ENCODE data around the gene MAD2L2.
A peak's percentile ranks its signal among the peaks of the same experiment; 100 is the strongest.

MAD2L2 gene

GRCh38 chr1:11714831-11715575, 34.1 kb upstream of the MAD2L2 start:
- no peak for DNase-seq (ENCODE audit: insufficient read length, low spot score)
- FAIRE-seq, result no peak

GRCh38 chr1:11713095-11713494, 32.1 kb upstream of the MAD2L2 start:
- DNase-seq (ENCODE audit: insufficient read length, low spot score), result no peak
- TF ChIP-seq CTCF (IDR thresholded peaks at IDR 0.05; ENCODE audit: insufficient read depth, missing control alignments), result no peak
- FAIRE-seq, result no peak

More at GRCh38 chr1:11714831-11715575, 34.1 kb upstream of the MAD2L2 start:
- no peak for TF ChIP-seq CTCF (IDR thresholded peaks at IDR 0.05; ENCODE audit: insufficient read depth, missing control alignments)

GRCh38 chr1:11712285-11712684, 31.3 kb upstream of the MAD2L2 start:
- DNase-seq (ENCODE audit: insufficient read length, low spot score) (no peak), FAIRE-seq (no peak)
- TF ChIP-seq CTCF (IDR thresholded peaks at IDR 0.05; ENCODE audit: insufficient read depth, missing control alignments), result no peak

GRCh38 chr1:11711490-11711889, 30.5 kb upstream of the MAD2L2 start:
- FAIRE-seq (no peak), DNase-seq (ENCODE audit: insufficient read length, low spot score) (no peak)
- TF ChIP-seq CTCF (IDR thresholded peaks at IDR 0.05; ENCODE audit: insufficient read depth, missing control alignments), result no peak

GRCh38 chr1:11708554-11709350, 27.8 kb upstream of the MAD2L2 start:
- FAIRE-seq, result no peak
- no peak for DNase-seq (ENCODE audit: insufficient read length, low spot score)
- no peak for TF ChIP-seq CTCF (IDR thresholded peaks at IDR 0.05; ENCODE audit: insufficient read depth, missing control alignments)

GRCh38 chr1:11707621-11708276, 26.8 kb upstream of the MAD2L2 start:
- TF ChIP-seq CTCF (IDR thresholded peaks at IDR 0.05; ENCODE audit: insufficient read depth, missing control alignments), result no peak
- peak; percentile 59 for DNase-seq (ENCODE audit: insufficient read length, low spot score)
- no peak for FAIRE-seq

All from D721Med (cell line).